HUES48 (cell line): Measurements from ENCODE around the gene NEDD4L.
"Not testable (repeated sequence)": the region's sequence is repeated elsewhere in the genome, so short reads cannot be mapped to it uniquely, and the experiment has no call there.

Experiments
- H3K27ac ChIP-seq: one replicate; pipeline ENCODE4 v1.7.0; 2013; ENCODE audit warnings: low read depth, low read length, inconsistent platforms
- H3K27me3 ChIP-seq: 2 replicates; pipeline ENCODE4 v1.6.1; 2013; ENCODE audit warnings: mild to moderate bottlenecking, low read length; ENCODE audit not compliant: control insufficient read depth, insufficient read depth
- H3K36me3 ChIP-seq: 2 replicates; pipeline ENCODE4 v1.6.1; 2013; ENCODE audit warnings: low read length; ENCODE audit not compliant: control insufficient read depth, insufficient read depth
- H3K4me1 ChIP-seq: 2 replicates; pipeline ENCODE4 v1.6.1; 2013; ENCODE audit warnings: mild to moderate bottlenecking, low read length; ENCODE audit not compliant: control insufficient read depth, insufficient read depth
- H3K4me3 ChIP-seq: 2 replicates; pipeline ENCODE4 v1.5.1; 2013; ENCODE audit warnings: mild to moderate bottlenecking, low read depth, low read length
- H3K9ac ChIP-seq: 2 replicates; pipeline ENCODE4 v1.6.1; 2013; ENCODE audit warnings: mild to moderate bottlenecking, low read depth, low read length, moderate library complexity
- H3K9me3 ChIP-seq: 2 replicates; pipeline ENCODE4 v1.6.1; 2013; ENCODE audit warnings: low read length; ENCODE audit not compliant: control insufficient read depth, insufficient read depth

The NEDD4L gene

DNA sequence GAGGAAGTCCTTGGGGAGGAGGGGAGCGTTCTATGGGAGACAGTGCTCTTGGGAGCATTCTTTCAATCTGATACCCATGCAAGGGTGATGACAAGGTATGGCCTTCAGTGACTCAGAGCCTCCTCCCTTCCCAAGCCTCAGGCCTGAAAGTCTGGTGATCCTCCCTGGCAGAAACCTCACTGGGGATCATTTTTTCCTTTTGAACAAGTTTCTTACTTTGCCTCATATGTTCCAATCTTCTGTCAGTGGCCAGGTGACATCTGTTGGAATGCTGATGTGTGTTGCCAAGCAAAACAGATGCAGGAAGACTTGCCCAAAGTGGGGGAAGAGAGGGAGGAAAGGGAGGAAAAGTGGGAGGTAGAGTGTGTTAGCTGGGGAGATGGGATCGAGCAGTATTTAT, 224.8 kb downstream of the NEDD4L start:
- Histone ChIP-seq H3K36me3 (no peaks in the 10 kb centered on the region), H3K9ac (no peak overlapping the region), H3K9me3 (no peaks in the 10 kb centered on the region), H3K27me3 (no peaks in the 10 kb centered on the region), H3K27ac (no peak overlapping the region), H3K4me1 (peaks cover 19% of the 10 kb centered on the region), H3K4me3 (no peak overlapping the region)

DNA sequence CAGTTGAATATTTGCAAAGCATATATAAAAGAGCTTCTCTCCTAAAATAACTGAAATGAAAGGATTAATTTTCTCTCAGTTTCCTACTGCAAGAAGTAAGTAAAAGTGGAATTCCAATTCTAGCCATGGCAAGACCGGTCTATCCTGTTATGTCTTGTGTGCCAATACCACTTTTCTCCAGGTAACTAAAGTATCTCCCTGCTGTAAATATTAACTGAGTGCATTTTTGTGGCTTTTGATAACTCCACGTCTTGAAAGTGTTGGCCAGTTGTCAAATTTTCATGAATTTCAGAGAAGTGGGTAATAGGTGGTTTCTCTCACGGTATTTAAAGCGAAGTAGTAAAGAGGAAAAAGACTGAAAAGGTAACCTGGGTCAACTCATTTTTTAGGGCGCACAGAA, 225.9 kb downstream of the NEDD4L start:
- H3K27me3 ChIP-seq: no peaks in the 10 kb centered on the region
- peaks cover 18% of the 10 kb centered on the region for H3K4me1 ChIP-seq

DNA sequence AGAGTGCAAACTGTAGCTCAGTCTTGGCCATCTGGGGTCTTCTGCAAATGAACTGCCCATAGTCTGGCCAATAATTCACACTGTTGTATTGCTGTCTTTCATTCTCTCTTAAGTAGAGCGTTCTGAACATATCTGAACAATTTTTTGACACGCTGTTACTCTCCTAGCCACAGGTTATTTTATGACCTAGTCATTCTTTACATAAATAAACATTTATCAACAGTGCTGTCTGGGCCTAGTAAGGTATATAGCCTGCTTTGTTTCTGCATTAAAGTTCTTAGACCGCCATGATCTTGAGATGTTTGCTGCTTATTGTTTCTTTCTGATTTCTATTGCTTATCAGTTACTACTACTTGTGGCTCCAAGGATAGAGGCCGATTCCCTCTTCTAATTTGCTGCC, 226.4 kb downstream of the NEDD4L start:
- Histone ChIP-seq H3K27me3 (no peaks in the 10 kb centered on the region), H3K36me3 (no peaks in the 10 kb centered on the region), H3K27ac (no peak overlapping the region), H3K4me1 (peaks cover 18% of the 10 kb centered on the region), H3K4me3 (no peak overlapping the region), H3K9me3 (no peaks in the 10 kb centered on the region), H3K9ac (no peak overlapping the region)

More for the DNA sequence above, 225.9 kb downstream of the NEDD4L start:
- Histone ChIP-seq H3K9ac (no peak overlapping the region), H3K9me3 (no peaks in the 10 kb centered on the region), H3K27ac (no peak overlapping the region), H3K4me3 (no peak overlapping the region), H3K36me3 (no peaks in the 10 kb centered on the region)

DNA sequence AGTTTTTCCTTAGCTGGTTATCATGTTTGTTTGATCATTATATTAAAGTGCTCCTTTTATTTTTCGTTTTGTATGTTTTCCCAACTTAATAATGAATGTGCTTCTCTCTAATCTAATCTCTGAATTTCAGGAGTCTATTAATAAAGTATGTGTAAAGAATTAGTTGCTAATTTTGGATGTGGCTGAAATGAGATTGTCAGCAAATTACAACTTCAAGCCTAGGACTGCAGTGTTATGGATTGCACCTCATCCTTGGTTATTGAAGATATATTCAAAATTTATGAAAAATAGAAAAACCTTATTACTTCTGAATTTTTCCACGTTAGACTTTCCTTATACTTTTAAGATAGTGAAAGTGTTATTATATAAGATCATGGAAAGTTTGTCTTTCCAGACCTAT, 227.7 kb downstream of the NEDD4L start:
- Histone ChIP-seq H3K9ac (no peak overlapping the region), H3K4me3 (no peak overlapping the region), H3K9me3 (no peaks in the 10 kb centered on the region), H3K36me3 (no peaks in the 10 kb centered on the region), H3K27me3 (no peaks in the 10 kb centered on the region), H3K4me1 (peaks cover 18% of the 10 kb centered on the region), H3K27ac (no peak overlapping the region)

DNA sequence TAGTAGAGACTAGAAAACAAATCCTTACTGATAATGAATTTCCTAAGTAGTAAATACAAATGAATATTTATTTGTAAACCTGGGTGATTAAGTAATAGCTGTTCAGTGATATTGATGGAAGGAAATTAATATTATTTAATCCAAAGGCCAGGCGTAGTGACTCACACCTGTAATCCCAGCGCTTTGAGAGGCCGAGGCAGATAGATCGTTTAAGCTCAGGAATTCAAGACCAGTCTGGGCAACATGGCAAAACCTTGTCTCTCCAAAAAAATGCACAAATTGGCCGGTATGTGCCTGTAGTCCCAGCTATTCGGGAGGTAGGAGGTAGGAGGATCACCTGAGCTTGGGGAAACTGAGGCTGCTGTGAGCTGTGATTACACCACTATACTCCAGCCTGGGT, 228.2 kb downstream of the NEDD4L start:
- Histone ChIP-seq H3K4me3 (no peak overlapping the region), H3K9me3 (no peaks in the 10 kb centered on the region), H3K36me3 (no peaks in the 10 kb centered on the region), H3K4me1 (peaks cover 22% of the 10 kb centered on the region), H3K27ac (no peak overlapping the region), H3K9ac (no peak overlapping the region), H3K27me3 (no peaks in the 10 kb centered on the region)

DNA sequence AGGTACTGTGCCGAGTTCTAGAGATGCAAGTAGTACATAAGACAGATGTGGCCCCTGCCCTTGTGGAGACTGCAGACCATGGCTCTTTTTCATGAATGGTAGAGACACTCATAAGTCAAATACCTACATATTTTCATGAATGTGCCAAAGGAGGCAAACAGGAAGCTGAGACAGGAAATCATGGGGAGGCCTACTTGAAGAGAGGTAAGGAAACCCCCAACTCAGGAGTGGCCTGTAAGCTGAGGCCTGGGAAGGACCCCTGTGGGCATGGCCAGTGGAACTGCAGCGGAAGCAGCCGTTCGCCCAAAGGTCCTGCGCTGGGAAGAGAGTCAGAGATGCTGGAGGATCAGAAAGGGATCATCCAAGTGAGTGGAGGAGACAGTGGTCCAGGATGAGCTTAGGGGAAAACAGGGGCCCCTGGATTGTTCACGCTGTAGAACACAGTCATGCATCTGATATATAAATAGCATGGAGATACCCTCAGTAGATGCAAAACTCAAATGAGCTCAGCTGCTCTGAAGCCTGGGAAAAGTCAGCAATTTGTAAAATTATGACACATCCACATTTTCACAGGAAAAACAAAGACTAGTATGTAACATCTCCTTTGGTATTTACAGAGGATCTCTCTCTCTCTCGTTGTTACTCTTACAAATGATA, 228.9 kb downstream of the NEDD4L start:
- Histone ChIP-seq H3K36me3 (no peaks in the 10 kb centered on the region), H3K27me3 (no peaks in the 10 kb centered on the region), H3K27ac (no peak overlapping the region), H3K4me1 (peaks cover 23% of the 10 kb centered on the region), H3K9me3 (no peaks in the 10 kb centered on the region), H3K4me3 (no peak overlapping the region), H3K9ac (no peak overlapping the region)

DNA sequence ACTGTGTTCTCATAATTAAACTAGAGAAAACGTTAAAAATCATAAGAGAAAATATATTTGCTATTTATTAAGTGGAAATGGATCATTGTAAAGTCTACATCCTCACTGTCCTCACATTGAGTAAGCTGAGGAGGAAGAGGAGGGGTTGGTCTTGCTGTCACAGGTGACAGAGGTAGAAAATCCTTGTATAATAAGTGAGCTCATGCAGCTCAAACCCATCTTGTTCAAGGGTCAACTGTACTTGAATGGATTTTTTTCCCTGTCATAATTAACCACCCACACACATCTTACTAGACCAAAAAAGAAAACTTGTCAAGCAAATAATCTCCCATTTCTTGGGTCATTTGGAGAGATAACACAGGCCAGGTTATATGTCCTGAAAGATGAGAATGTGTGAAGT, 231.2 kb downstream of the NEDD4L start:
- Histone ChIP-seq H3K9ac (no peak overlapping the region), H3K4me3 (no peak overlapping the region), H3K4me1 (peaks cover 16% of the 10 kb centered on the region), H3K36me3 (no peaks in the 10 kb centered on the region), H3K27ac (no peak overlapping the region), H3K9me3 (no peaks in the 10 kb centered on the region), H3K27me3 (no peaks in the 10 kb centered on the region)

DNA sequence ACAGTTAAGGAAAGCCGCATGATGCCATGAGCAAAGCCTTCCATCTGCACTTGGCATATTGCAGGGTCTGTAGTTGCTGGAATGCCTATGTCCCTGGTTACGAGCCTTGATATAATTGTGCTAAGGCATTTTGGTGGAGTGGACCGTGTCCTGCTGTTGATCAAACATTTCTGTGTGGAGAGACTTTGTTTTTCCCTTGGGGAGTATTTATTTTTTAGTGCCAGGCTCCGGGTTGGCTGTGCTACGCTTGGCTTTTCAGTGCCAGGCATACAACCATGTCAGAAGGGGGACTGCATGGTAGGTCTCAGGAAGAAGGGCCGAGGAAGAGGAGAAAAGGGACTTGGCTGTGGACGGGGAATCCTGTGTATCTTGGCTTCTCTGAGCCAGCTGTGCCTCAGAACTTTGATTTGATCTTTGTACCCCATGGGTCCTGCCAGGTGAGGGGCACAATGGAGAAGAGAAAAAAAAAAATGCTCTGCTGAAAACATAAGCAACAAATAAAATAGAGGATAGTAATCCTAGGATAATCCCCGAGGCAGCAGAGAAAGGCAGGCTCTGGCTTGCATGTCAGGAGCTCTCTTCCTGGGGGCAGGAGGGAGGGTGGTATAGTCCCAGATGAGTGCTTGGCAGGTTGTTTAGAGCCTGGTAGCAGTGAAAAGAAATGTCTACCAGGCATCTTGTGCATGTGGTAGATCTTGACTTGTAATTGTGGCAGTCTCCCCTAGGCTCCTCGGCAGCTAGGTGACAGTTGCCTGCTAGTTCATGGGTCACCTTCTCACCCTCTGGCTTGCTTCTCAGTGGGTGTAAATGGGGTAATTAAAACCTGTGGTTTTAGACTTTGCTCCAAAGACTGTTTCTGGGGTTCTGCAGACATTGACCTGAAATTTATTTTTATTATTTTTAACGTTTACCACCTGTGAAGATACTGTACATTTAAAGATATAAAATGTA, 233.0 kb downstream of the NEDD4L start:
- Histone ChIP-seq H3K36me3 (no peaks in the 10 kb centered on the region), H3K9ac (no peak overlapping the region), H3K9me3 (no peaks in the 10 kb centered on the region), H3K27ac (no peak overlapping the region), H3K4me1 (peaks cover 16% of the 10 kb centered on the region), H3K4me3 (no peak overlapping the region), H3K27me3 (no peaks in the 10 kb centered on the region)

DNA sequence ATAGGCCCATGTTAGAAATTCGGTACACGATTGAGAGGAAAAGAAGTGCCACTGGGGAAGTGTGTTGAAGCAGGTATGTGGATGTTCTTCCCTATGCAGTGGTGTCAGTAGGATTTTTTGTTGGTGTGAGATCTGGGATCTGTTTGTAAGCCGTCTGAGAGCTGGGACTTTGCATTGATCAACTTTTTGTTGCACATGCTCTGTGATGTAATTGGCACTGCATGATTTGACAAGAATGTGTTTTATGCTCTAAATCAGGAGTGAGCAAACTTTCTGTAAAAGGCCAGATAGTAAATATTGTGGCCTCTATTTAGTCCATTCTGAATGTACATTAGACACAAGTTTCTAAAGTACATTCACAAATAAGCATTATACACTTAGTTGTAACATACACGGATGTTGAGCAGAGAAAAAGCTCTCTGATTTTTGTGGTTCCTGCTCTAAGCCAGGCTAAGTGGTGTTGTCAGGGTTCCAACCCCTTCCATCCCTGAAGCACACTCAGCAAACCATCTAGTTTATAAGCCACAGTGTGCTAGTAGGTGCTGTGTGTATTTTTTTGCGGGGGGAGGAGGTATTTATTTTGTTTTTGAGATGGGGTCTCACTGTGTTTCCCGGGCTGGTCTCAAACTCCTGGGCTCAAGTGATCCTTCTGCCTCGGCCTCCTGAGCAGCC, 235.6 kb downstream of the NEDD4L start:
- H3K4me3 ChIP-seq: no peak overlapping the region
- no peak overlapping the region for H3K9ac ChIP-seq
- H3K9me3 ChIP-seq: no peaks in the 10 kb centered on the region
- H3K27ac ChIP-seq: no peak overlapping the region
- peaks cover 4% of the 10 kb centered on the region; the same call in 1 of the 2 replicates for H3K4me1 ChIP-seq
- H3K27me3 ChIP-seq: no peaks in the 10 kb centered on the region
- no peaks in the 10 kb centered on the region for H3K36me3 ChIP-seq

DNA sequence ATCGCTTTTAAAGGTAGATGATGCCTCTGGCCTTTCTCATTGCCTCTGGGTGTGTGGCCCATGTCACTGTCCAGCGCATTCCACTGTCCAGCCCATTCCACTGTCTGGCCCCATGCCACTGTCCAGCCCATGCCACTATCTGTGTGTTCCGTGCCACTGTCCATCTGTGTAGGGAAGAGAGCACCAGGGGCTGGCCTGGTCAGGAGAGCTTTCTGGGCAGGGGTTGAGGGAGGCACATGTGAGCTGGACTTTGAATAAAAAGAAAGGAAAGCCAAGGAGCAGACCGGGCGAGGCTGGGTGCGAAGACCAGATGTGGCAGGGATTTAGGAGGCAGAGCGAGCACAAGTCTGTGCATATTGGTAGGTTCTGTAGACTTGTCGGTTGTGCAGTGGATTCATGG, 236.2 kb downstream of the NEDD4L start:
- H3K27me3 ChIP-seq: no peaks in the 10 kb centered on the region
- H3K4me3 ChIP-seq: no peak overlapping the region
- H3K4me1 ChIP-seq: peaks cover 4% of the 10 kb centered on the region; the same call in 1 of the 2 replicates
- no peak overlapping the region for H3K27ac ChIP-seq
- H3K36me3 ChIP-seq: no peaks in the 10 kb centered on the region
- H3K9ac ChIP-seq: no peak overlapping the region
- H3K9me3 ChIP-seq: no peaks in the 10 kb centered on the region

DNA sequence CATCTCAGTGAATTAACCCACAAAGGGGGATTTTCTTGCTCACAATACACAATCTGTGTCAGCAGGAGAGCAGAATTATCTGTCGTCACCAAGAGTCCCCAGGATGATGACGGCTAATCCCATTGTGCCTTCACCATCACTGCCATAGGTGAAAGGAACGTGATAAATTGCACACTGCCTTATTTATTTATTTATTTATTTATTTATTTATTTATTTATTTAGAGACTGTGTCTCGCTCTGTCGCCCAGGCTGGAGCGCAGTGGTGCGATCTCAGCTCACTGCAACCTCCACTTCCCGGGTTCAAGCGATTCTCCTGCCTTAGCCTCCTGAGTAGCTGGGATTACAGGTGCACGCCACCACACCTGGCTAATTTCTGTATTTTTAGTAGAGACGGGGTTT, 238.8 kb downstream of the NEDD4L start:
- H3K27me3 ChIP-seq, H3K9me3 ChIP-seq, H3K36me3 ChIP-seq, H3K4me3 ChIP-seq, H3K9ac ChIP-seq, H3K27ac ChIP-seq: not testable (repeated sequence)
- peaks cover 15% of the 10 kb centered on the region for H3K4me1 ChIP-seq
